Measurements from ENCODE around the gene SERP2. TPM values are rescaled to one million over a fixed set of nuclear protein-coding genes. Genes with fewer than 3 reads are reported as not detected.

The SERP2 gene
- total RNA-seq, 1 experiment from 2014 or later = not detected

GRCh38 chr13:44413095-44413494 is 39.5 kb downstream of the SERP2 start:
- Mint-ChIP-seq H3K9me3 (ENCODE audit: unreplicated experiment) (no peaks in the 10 kb centered on the region), H3K36me3 (ENCODE audit: insufficient read depth, unreplicated experiment) (no peaks in the 10 kb centered on the region), H3K27ac (ENCODE audit: low read depth, unreplicated experiment) (no peak overlapping the region), H3K4me3 (ENCODE audit: unreplicated experiment) (no peak overlapping the region), H3K4me1 (ENCODE audit: insufficient read depth, unreplicated experiment) (no peaks in the 10 kb centered on the region), H3K27me3 (ENCODE audit: insufficient read depth, unreplicated experiment) (no peaks in the 10 kb centered on the region)
- no peak for DNase-seq (ENCODE audit: unreplicated experiment)
- CTCF ChIA-PET = interaction anchor here (0.6 kb wide), 1 partner anchor 99 kb away, joined by 3 read pairs; no protein-coding TSS in a partner anchor
- TF ChIP-seq CTCF (IDR thresholded peaks at IDR 0.05; ENCODE audit: unreplicated experiment) = no peak
- intact Hi-C loops (cut with micrococcal nuclease) = no loop called here
- POLR2A ChIA-PET = no interaction called here
- no TSS peak for BruUV-seq (replicated peaks)

- CTCF ChIA-PET = no interaction called here
Measured at GRCh38 chr13:44414716-44415115, 41.1 kb downstream of the SERP2 start.

GRCh38 chr13:44415815-44416214 is 42.2 kb downstream of the SERP2 start:
- TF ChIP-seq CTCF (IDR thresholded peaks at IDR 0.05; ENCODE audit: unreplicated experiment) = no peak
- intact Hi-C loops (cut with micrococcal nuclease) = no loop called here
- no peak for DNase-seq (ENCODE audit: unreplicated experiment)
- no peaks in the 10 kb centered on the region for H3K9me3 Mint-ChIP-seq (ENCODE audit: unreplicated experiment)
- H3K27ac Mint-ChIP-seq (ENCODE audit: low read depth, unreplicated experiment) = no peak overlapping the region
- no peak overlapping the region for H3K4me3 Mint-ChIP-seq (ENCODE audit: unreplicated experiment)
- CTCF ChIA-PET = no interaction called here
- POLR2A ChIA-PET = no interaction called here
- no peaks in the 10 kb centered on the region for H3K4me1 Mint-ChIP-seq (ENCODE audit: insufficient read depth, unreplicated experiment)
- H3K36me3 Mint-ChIP-seq (ENCODE audit: insufficient read depth, unreplicated experiment) = no peaks in the 10 kb centered on the region
- no TSS peak for BruUV-seq (replicated peaks)
- no peaks in the 10 kb centered on the region for H3K27me3 Mint-ChIP-seq (ENCODE audit: insufficient read depth, unreplicated experiment)

More at GRCh38 chr13:44414716-44415115, 41.1 kb downstream of the SERP2 start:
- POLR2A ChIA-PET = no interaction called here
- intact Hi-C loops (cut with micrococcal nuclease) = no loop called here
- no TSS peak for BruUV-seq (replicated peaks)
- Mint-ChIP-seq H3K27ac (ENCODE audit: low read depth, unreplicated experiment) (no peak overlapping the region), H3K9me3 (ENCODE audit: unreplicated experiment) (no peaks in the 10 kb centered on the region), H3K4me3 (ENCODE audit: unreplicated experiment) (no peak overlapping the region), H3K4me1 (ENCODE audit: insufficient read depth, unreplicated experiment) (no peaks in the 10 kb centered on the region), H3K27me3 (ENCODE audit: insufficient read depth, unreplicated experiment) (no peaks in the 10 kb centered on the region), H3K36me3 (ENCODE audit: insufficient read depth, unreplicated experiment) (no peaks in the 10 kb centered on the region)
- no peak for TF ChIP-seq CTCF (IDR thresholded peaks at IDR 0.05; ENCODE audit: unreplicated experiment)
- DNase-seq (ENCODE audit: unreplicated experiment) = no peak

- CTCF ChIA-PET = no interaction called here
- H3K4me3 Mint-ChIP-seq (ENCODE audit: unreplicated experiment) = no peak overlapping the region
- H3K4me1 Mint-ChIP-seq (ENCODE audit: insufficient read depth, unreplicated experiment) = no peaks in the 10 kb centered on the region
Measured at GRCh38 chr13:44416301-44416700, 42.7 kb downstream of the SERP2 start.

More at GRCh38 chr13:44416301-44416700, 42.7 kb downstream of the SERP2 start:
- intact Hi-C loops (cut with micrococcal nuclease) = no loop called here
- H3K9me3 Mint-ChIP-seq (ENCODE audit: unreplicated experiment) = no peaks in the 10 kb centered on the region
- POLR2A ChIA-PET = no interaction called here
- H3K36me3 Mint-ChIP-seq (ENCODE audit: insufficient read depth, unreplicated experiment) = no peaks in the 10 kb centered on the region
- BruUV-seq (replicated peaks) = no TSS peak
- DNase-seq (ENCODE audit: unreplicated experiment) = no peak
- no peak overlapping the region for H3K27ac Mint-ChIP-seq (ENCODE audit: low read depth, unreplicated experiment)
- no peaks in the 10 kb centered on the region for H3K27me3 Mint-ChIP-seq (ENCODE audit: insufficient read depth, unreplicated experiment)
- no peak for TF ChIP-seq CTCF (IDR thresholded peaks at IDR 0.05; ENCODE audit: unreplicated experiment)
